H1 (cell line): ENCODE data around the gene PIGS. TPM values are rescaled to one million over a fixed set of nuclear protein-coding genes. Genes with fewer than 3 reads are reported as not detected.

Source experiments
- CTCF ChIA-PET: fragments of 300-600 bp; sonication (Branson Sonifier 250); formaldehyde crosslinking; loops from one replicate; lab custom pipeline; 2021; ENCODE audit not compliant: partially characterized antibody; lab: Charles Lee
- POLR2A ChIA-PET: fragments of 300-600 bp; sonication (Branson Sonifier 250); formaldehyde crosslinking; loops from one replicate; lab custom pipeline; 2021; ENCODE audit warnings: inconsistent platforms; ENCODE audit not compliant: partially characterized antibody; lab: Charles Lee
- DNase-seq, 2 experiments: peaks; one replicate each; pipeline versions ENCODE4 v3.0.0 to v3.0.0-alpha.2; 2010 to 2022; ENCODE audit warnings: low spot score in 2 of 2, low read depth in 1 of 2, mixed read lengths in 1 of 2
- FAIRE-seq: peaks from 2 replicates; lab custom pipeline; 2011; peaks lifted over from hg19 to GRCh38; lab: Jason Lieb, UNC
- H2AFZ ChIP-seq: 2 replicates; pipeline ENCODE4 v1.8.1; 2012; ENCODE audit warnings: low read length, inconsistent platforms
- H2AK5ac ChIP-seq: 2 replicates; pipeline ENCODE4 v1.6.1; 2013; ENCODE audit warnings: low read depth, low read length
- H2BK120ac ChIP-seq: replicated peaks from 2 replicates; pipeline ENCODE3; 2013; ENCODE audit warnings: low read depth, low read length, inconsistent platforms
- H2BK12ac ChIP-seq: 2 replicates; pipeline ENCODE4 v1.6.1; 2013; ENCODE audit warnings: low read depth, low read length
- H2BK15ac ChIP-seq: 2 replicates; pipeline ENCODE4 v1.6.1; 2013; ENCODE audit warnings: low read length
- H2BK20ac ChIP-seq: 2 replicates; pipeline ENCODE4 v1.6.1; 2013; ENCODE audit warnings: low read length
- H2BK5ac ChIP-seq: 2 replicates; pipeline ENCODE4 v1.6.1; 2013; ENCODE audit warnings: low read depth, low read length
- H3K14ac ChIP-seq: 2 replicates; pipeline ENCODE4 v1.6.1; 2013; ENCODE audit warnings: inconsistent platforms; ENCODE audit not compliant: insufficient read length
- H3K18ac ChIP-seq: 2 replicates; pipeline ENCODE4 v1.6.1; 2013; ENCODE audit warnings: low read length; ENCODE audit errors: extremely low read depth
- H3K23ac ChIP-seq: 2 replicates; pipeline ENCODE4 v1.6.1; 2013; ENCODE audit warnings: inconsistent platforms; ENCODE audit not compliant: insufficient read length
- H3K23me2 ChIP-seq: 2 replicates; pipeline ENCODE4 v1.6.1; 2013; ENCODE audit warnings: low read depth, low read length
- H3K27ac ChIP-seq: 2 replicates; pipeline ENCODE4 v1.6.1; 2011; ENCODE audit warnings: low read depth, low read length, inconsistent platforms
- H3K27me3 ChIP-seq, 4 experiments: replicated peaks in 1 of 4; 1 replicate in 1 of 4; 2 replicates in 3 of 4; pipeline versions ENCODE4 v1.6.1 to v1.8.1; 2011 to 2013; ENCODE audit warnings: low read length in 3 of 4, mild to moderate bottlenecking in 3 of 4, inconsistent platforms in 2 of 4, mixed read lengths in 2 of 4, moderate library complexity in 1 of 4; ENCODE audit not compliant: control insufficient read depth in 3 of 4, insufficient read depth in 3 of 4; ENCODE audit errors: extremely low read depth in 1 of 4
- H3K36me3 ChIP-seq, 4 experiments: 2 replicates each; pipeline versions ENCODE4 v1.6.1 to v1.8.1; 2011 to 2013; ENCODE audit warnings: mild to moderate bottlenecking in 4 of 4, low read length in 3 of 4, moderate library complexity in 2 of 4, control low read depth in 1 of 4, inconsistent platforms in 1 of 4; ENCODE audit not compliant: insufficient read depth in 4 of 4, control insufficient read depth in 2 of 4
- H3K4ac ChIP-seq: replicated peaks from 2 replicates; pipeline ENCODE3; 2013; ENCODE audit warnings: low read length, low read depth, mixed read lengths, inconsistent platforms; ENCODE audit not compliant: insufficient read length
- H3K4me1 ChIP-seq, 4 experiments: replicated peaks in 1 of 4; 1 replicate in 1 of 4; 2 replicates in 3 of 4; pipeline versions ENCODE4 v1.6.1 to v1.8.1; 2011 to 2013; ENCODE audit warnings: low read length in 3 of 4, inconsistent platforms in 2 of 4, mixed read lengths in 1 of 4; ENCODE audit not compliant: insufficient read depth in 4 of 4, control insufficient read depth in 3 of 4
- H3K4me2 ChIP-seq, 2 experiments: 2 replicates each; pipeline versions ENCODE4 v1.6.1 to v1.8.1; 2011 to 2013; ENCODE audit warnings: low read depth in 2 of 2, low read length in 2 of 2, control low read depth in 1 of 2, inconsistent platforms in 1 of 2, mild to moderate bottlenecking in 1 of 2; ENCODE audit not compliant: insufficient read depth in 1 of 2
- H3K4me3 ChIP-seq, 4 experiments: fragments of 200-600, 300-600 bp in 1 of 4; sonication (generic), shearing (Covaris generic), sonication (Bioruptor Twin) in 1 of 4; 2 replicates each; pipeline versions ENCODE4 v1.5.1 to v1.8.1; 2011 to 2016; ENCODE audit warnings: low read length in 4 of 4, low read depth in 3 of 4, control low read depth in 2 of 4, inconsistent platforms in 2 of 4, mild to moderate bottlenecking in 2 of 4, mixed read lengths in 1 of 4, moderate library complexity in 1 of 4; ENCODE audit not compliant: insufficient read depth in 2 of 4; ENCODE audit errors: extremely low read depth in 1 of 4
- H3K56ac ChIP-seq: replicated peaks from 2 replicates; pipeline ENCODE3; 2013; ENCODE audit warnings: low read depth, mild to moderate bottlenecking, mixed read lengths, low read length, inconsistent platforms; ENCODE audit not compliant: insufficient read length
- H3K79me1 ChIP-seq: 2 replicates; pipeline ENCODE4 v1.6.1; 2013; ENCODE audit warnings: low read depth, low read length, control low read depth
- H3K79me2 ChIP-seq, 2 experiments: 2 replicates each; pipeline versions ENCODE4 v1.6.1 to v1.8.1; 2012 to 2013; ENCODE audit warnings: low read length in 2 of 2, mild to moderate bottlenecking in 2 of 2, inconsistent platforms in 1 of 2; ENCODE audit not compliant: insufficient read depth in 2 of 2, control insufficient read depth in 1 of 2
- H3K9ac ChIP-seq, 4 experiments: replicated peaks in 1 of 4; 1 replicate in 1 of 4; 2 replicates in 3 of 4; pipeline versions ENCODE4 v1.6.1 to v1.8.1; 2011 to 2013; ENCODE audit warnings: low read depth in 3 of 4, low read length in 3 of 4, control low read depth in 2 of 4, mild to moderate bottlenecking in 2 of 4, moderate library complexity in 2 of 4, inconsistent platforms in 1 of 4; ENCODE audit errors: extremely low read depth in 1 of 4
- H3K9me3 ChIP-seq, 2 experiments: 2 replicates each; pipeline versions ENCODE4 v1.6.1 to v1.8.1; 2012 to 2013; ENCODE audit warnings: mild to moderate bottlenecking in 2 of 2, moderate library complexity in 2 of 2, control low read depth in 1 of 2, inconsistent platforms in 1 of 2, low read depth in 1 of 2, low read length in 1 of 2, mixed read lengths in 1 of 2; ENCODE audit not compliant: insufficient read depth in 2 of 2
- H4K20me1 ChIP-seq, 2 experiments: replicated peaks in 1 of 2; 2 replicates each; pipeline versions ENCODE3 to v1.8.1; 2011 to 2013; ENCODE audit warnings: inconsistent platforms in 2 of 2, low read length in 2 of 2, mild to moderate bottlenecking in 1 of 2; ENCODE audit not compliant: insufficient read depth in 2 of 2, control insufficient read depth in 1 of 2
- H4K5ac ChIP-seq: 2 replicates; pipeline ENCODE4 v1.6.1; 2013; ENCODE audit warnings: low read length, low read depth, mixed read lengths, inconsistent platforms; ENCODE audit not compliant: insufficient read length
- H4K8ac ChIP-seq: 2 replicates; pipeline ENCODE4 v1.8.0; 2013; ENCODE audit warnings: mild to moderate bottlenecking, moderate library complexity, low read length, inconsistent platforms; ENCODE audit not compliant: insufficient read depth; ENCODE audit errors: extremely low read depth
- H4K91ac ChIP-seq: replicated peaks from 2 replicates; pipeline ENCODE3; 2013; ENCODE audit warnings: low read length, mixed read lengths, inconsistent platforms; ENCODE audit not compliant: insufficient read length
- BRCA1 ChIP-seq: IDR thresholded peaks from 2 replicates; pipeline ENCODE4 v1.6.1; 2012; ENCODE audit warnings: low read depth, low read length, improper control_type of control experiment
- E2F6 ChIP-seq: IDR thresholded peaks from 2 replicates; pipeline ENCODE4 v1.6.1; 2012; ENCODE audit warnings: inconsistent platforms
- HDAC6 ChIP-seq: IDR thresholded peaks from one replicate; pipeline ENCODE4 v1.7.1; 2012; ENCODE audit warnings: low read depth, mild to moderate bottlenecking, inconsistent platforms, low read length, moderate library complexity
- NRF1 ChIP-seq: IDR thresholded peaks from 2 replicates; pipeline ENCODE4 v1.6.1; 2011; ENCODE audit warnings: mild to moderate bottlenecking, low read depth, low read length, improper control_type of control experiment
- SIN3A ChIP-seq, 2 experiments: IDR thresholded peaks in 1 of 2; conservative IDR thresholded peaks in 1 of 2; 2 replicates each; pipeline ENCODE4 v1.6.1; 2011 to 2012; ENCODE audit warnings: low read length in 2 of 2, improper control_type of control experiment in 1 of 2, low read depth in 1 of 2, mild to moderate bottlenecking in 1 of 2
- ZNF274 ChIP-seq: IDR thresholded peaks from 2 replicates; pipeline ENCODE4 v1.7.0; 2012; ENCODE audit warnings: low read length, borderline replicate concordance; ENCODE audit errors: extremely low read depth
- WGBS, 2 experiments: shearing (Covaris generic) in 1 of 2; methylation state at CpG; one replicate each; pipeline versions ENCODE4 v1.1.6 to v1.1.7; 2013 to 2015; ENCODE audit warnings: low lambda C conversion rate in 2 of 2, mixed read lengths in 2 of 2, inconsistent platforms in 1 of 2, low coverage in 1 of 2, missing lambda C conversion rate in 1 of 2; ENCODE audit not compliant: insufficient replicate concordance in 2 of 2, insufficient coverage in 1 of 2, insufficient read length in 1 of 2; ENCODE audit errors: extremely low coverage in 1 of 2, missing lambda C conversion rate in 1 of 2; 5-methylcytosine and 5-hydroxymethylcytosine counted together
- polyA plus RNA-seq, 7 experiments: library from polyadenylated mRNA; depleted of rRNA in 3 of 7; stranded (reverse) in 5 of 7; unstranded in 2 of 7; fragments of >200 nt in 5 of 7; fragments of 200-250 nt in 2 of 7; gene quantifications; 1 replicate in 5 of 7; 2 replicates in 1 of 7; 4 replicates in 1 of 7; pipeline versions ENCODE4 v1.2.1 to v1.2.3, GENCODE V29; 2011 to 2013; ENCODE audit warnings: missing spikeins in 2 of 7, mixed read lengths in 2 of 7
- total RNA-seq: library from RNA; stranded (reverse); fragmentation: NEBNext Ultra II Directional; extraction: Animal tissue kit (Norgen Biotek cat#: 25700); gene quantifications from 2 replicates; pipeline ENCODE4 v1.2.1, GENCODE V29; 2021
- TF ChIP-seq, protein P1 (sequence below): IDR thresholded peaks from 2 replicates; pipeline ENCODE4 v1.6.1; 2011; ENCODE audit warnings: low read length, improper control_type of control experiment

PIGS gene
- total and polyA plus RNA-seq, 2 of the 8 experiments (the other 6 are each of a cell fraction or from before 2014, with no cell fraction given), result 44.3 to 50.6 TPM

DNA sequence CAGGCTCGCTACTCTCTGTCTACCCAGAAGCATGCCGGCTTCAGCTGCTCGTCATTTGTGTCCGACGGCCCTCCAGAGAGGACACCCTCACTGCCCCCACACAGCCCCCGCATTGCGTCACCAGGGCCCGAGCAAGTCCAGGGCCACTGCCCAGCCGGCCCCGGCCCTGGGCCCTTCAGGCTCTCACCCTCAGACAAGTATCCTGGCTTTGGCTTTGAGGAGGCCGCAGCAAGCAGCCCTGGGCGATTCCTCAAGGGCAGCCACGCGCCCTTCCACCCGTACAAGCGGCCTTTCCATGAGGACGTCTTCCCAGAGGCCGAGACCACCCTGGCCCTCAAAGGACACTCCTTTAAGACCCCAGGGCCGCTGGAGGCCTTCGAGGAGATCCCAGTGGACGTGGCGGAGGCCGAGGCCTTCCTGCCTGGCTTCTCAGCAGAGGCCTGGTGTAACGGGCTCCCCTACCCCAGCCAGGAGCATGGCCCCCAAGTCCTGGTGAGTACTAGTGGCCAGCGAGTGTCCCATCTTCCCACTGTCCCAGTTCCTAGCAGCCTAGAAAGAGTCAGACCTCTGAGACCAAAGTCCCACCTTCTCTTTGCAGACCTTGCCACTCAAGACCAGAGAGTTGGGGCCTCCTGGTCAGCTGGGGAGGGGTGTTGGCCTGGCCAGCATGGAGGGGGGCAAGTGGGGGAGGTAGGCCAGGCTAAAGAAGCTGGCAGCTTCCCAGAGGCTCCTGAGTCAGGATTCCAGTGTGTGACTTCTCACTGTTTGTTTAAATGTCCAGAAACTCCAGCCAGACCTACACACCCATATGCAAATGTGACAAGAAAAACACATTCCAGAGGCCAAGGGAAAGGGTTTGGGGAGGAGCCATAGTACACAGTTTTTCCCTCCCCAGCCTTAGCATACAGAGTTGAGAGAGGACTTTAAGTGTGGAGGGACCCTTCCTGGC lies 46.6 kb downstream of the PIGS start:
- H3K4ac ChIP-seq, result no peak overlapping the region
- H3K18ac ChIP-seq, result no peak overlapping the region
- H3K23me2 ChIP-seq, result no peaks in the 10 kb centered on the region
- H3K4me2 ChIP-seq, result no peak overlapping the region
- H4K20me1 ChIP-seq, result no peaks in the 10 kb centered on the region
- CTCF ChIA-PET, result interaction anchor here (2.5 kb wide), 3 partner anchors 11 to 23 kb away, joined by 9 to 16 read pairs (median 10); no protein-coding TSS in a partner anchor
- peaks cover 0 to 15% (median 4%) of the 10 kb centered on the region in 4 experiments; a peak in 3 of 7 replicates for H3K4me1 ChIP-seq
- no peaks in the 10 kb centered on the region for H3K9me3 ChIP-seq
- H2AK5ac ChIP-seq, result no peak overlapping the region
- H3K4me3 ChIP-seq, result no peak overlapping the region
- H4K91ac ChIP-seq, result no peak overlapping the region
- H2BK20ac ChIP-seq, result no peak overlapping the region
- H2BK120ac ChIP-seq, result no peak overlapping the region
- H4K8ac ChIP-seq, result peak overlapping the region; percentile 48; the same call in 1 of the 2 replicates
- FAIRE-seq, result no peak
- no peaks in the 10 kb centered on the region for H3K79me2 ChIP-seq
- no peak for DNase-seq
- no peak for TF ChIP-seq BRCA1
- no peak for TF ChIP-seq SIN3A (conservative IDR thresholded peaks at IDR 0.05 in 1 of 2, IDR thresholded peaks at IDR 0.05 in 1 of 2; ENCODE audit: low read depth in 1 of 2, low read length in 2 of 2)
- TF ChIP-seq ZNF274, result no peak
- TF ChIP-seq E2F6, result no peak
- no peak for TF ChIP-seq HDAC6
- TF ChIP-seq, protein P1, sequence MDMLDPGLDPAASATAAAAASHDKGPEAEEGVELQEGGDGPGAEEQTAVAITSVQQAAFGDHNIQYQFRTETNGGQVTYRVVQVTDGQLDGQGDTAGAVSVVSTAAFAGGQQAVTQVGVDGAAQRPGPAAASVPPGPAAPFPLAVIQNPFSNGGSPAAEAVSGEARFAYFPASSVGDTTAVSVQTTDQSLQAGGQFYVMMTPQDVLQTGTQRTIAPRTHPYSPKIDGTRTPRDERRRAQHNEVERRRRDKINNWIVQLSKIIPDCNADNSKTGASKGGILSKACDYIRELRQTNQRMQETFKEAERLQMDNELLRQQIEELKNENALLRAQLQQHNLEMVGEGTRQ, result no peak
- TF ChIP-seq NRF1, result no peak
- no peak overlapping the region for H2BK5ac ChIP-seq
- no peaks in the 10 kb centered on the region for H3K27me3 ChIP-seq
- H3K14ac ChIP-seq, result no peak overlapping the region
- no peak overlapping the region for H3K27ac ChIP-seq
- 87% methylated on average over 25 of the region's 25 CpGs; no CpG with 5 or more reads in 1 of the 2 experiments for WGBS, 2 experiments
- POLR2A ChIA-PET, result no interaction called here
- no peak overlapping the region for H2BK12ac ChIP-seq
- no peak overlapping the region for H3K56ac ChIP-seq
- H2AFZ ChIP-seq, result no peak overlapping the region
- H3K9ac ChIP-seq, result no peak overlapping the region
- H3K36me3 ChIP-seq, result no peaks in the 10 kb centered on the region
- no peak overlapping the region for H4K5ac ChIP-seq
- no peak overlapping the region for H3K23ac ChIP-seq
- no peak overlapping the region for H2BK15ac ChIP-seq
- H3K79me1 ChIP-seq, result no peaks in the 10 kb centered on the region
